ENCODE results near the gene RAB10. TPM values are rescaled to one million over a fixed set of nuclear protein-coding genes. Genes with fewer than 3 reads are reported as not detected.

Gene RAB10
- total and polyA plus RNA-seq, 2 experiments from 2014 or later = 100 to 122 TPM

- WGBS (ENCODE audit: low lambda C conversion rate, missing lambda C conversion rate) = 92% methylated on average over 1 of the region's 1 CpG
- no peaks in the 10 kb centered on the region for H3K9me2 ChIP-seq (replicated peaks; ENCODE audit: insufficient read depth)
- TF ChIP-seq CTCF (IDR thresholded peaks at IDR 0.05; ENCODE audit: poor library complexity) (no peak), EZH2 (IDR thresholded peaks at IDR 0.05; ENCODE audit: borderline replicate concordance) (no peak), EZH2phosphoT487 (IDR thresholded peaks at IDR 0.05; ENCODE audit: low read depth, severe bottlenecking, unreplicated experiment) (no peak)
- H3K27ac ChIP-seq = no peak overlapping the region
- H3K4me1 ChIP-seq (ENCODE audit: insufficient read depth) = no peaks in the 10 kb centered on the region
- no peaks in the 10 kb centered on the region for H3K36me3 ChIP-seq (replicated peaks; ENCODE audit: insufficient read depth, low read depth)
- no peak overlapping the region for H3K4me2 ChIP-seq
- H2AFZ ChIP-seq = no peak overlapping the region
- H3K79me2 ChIP-seq = peaks cover 78% of the 10 kb centered on the region
- no peaks in the 10 kb centered on the region for H3K9me3 ChIP-seq (ENCODE audit: low read depth)
- no peaks in the 10 kb centered on the region for H3K27me3 ChIP-seq
- no peak overlapping the region for H3K4me3 ChIP-seq
- peaks cover 16% of the 10 kb centered on the region for H4K20me1 ChIP-seq (ENCODE audit: insufficient read depth, poor library complexity, severe bottlenecking)
- no peak for DNase-seq (ENCODE audit: low spot score)
Measured at GRCh38 chr2:26112201-26112600, 78.3 kb downstream of the RAB10 start.

GRCh38 chr2:26114151-26114550 lies 80.3 kb downstream of the RAB10 start:
- TF ChIP-seq EZH2phosphoT487 (IDR thresholded peaks at IDR 0.05; ENCODE audit: low read depth, severe bottlenecking, unreplicated experiment) (no peak), EZH2 (IDR thresholded peaks at IDR 0.05; ENCODE audit: borderline replicate concordance) (no peak), CTCF (IDR thresholded peaks at IDR 0.05; ENCODE audit: poor library complexity) (no peak)
- no peaks in the 10 kb centered on the region for H3K4me1 ChIP-seq (ENCODE audit: insufficient read depth)
- peaks cover 73% of the 10 kb centered on the region for H3K79me2 ChIP-seq
- no peak overlapping the region for H3K27ac ChIP-seq
- no peaks in the 10 kb centered on the region for H3K27me3 ChIP-seq
- no peak overlapping the region for H3K4me2 ChIP-seq
- H4K20me1 ChIP-seq (ENCODE audit: insufficient read depth, poor library complexity, severe bottlenecking) = peaks cover 8% of the 10 kb centered on the region
- no peaks in the 10 kb centered on the region for H3K9me2 ChIP-seq (replicated peaks; ENCODE audit: insufficient read depth)
- H2AFZ ChIP-seq = no peak overlapping the region
- DNase-seq (ENCODE audit: low spot score) = no peak
- H3K4me3 ChIP-seq = no peak overlapping the region
- no peaks in the 10 kb centered on the region for H3K36me3 ChIP-seq (replicated peaks; ENCODE audit: insufficient read depth, low read depth)
- no peaks in the 10 kb centered on the region for H3K9me3 ChIP-seq (ENCODE audit: low read depth)
- WGBS (ENCODE audit: low lambda C conversion rate, missing lambda C conversion rate) = 96% methylated on average over 2 of the region's 2 CpGs

- H3K4me2 ChIP-seq = no peak overlapping the region
- H3K79me2 ChIP-seq = peaks cover 71% of the 10 kb centered on the region
- H3K36me3 ChIP-seq (replicated peaks; ENCODE audit: insufficient read depth, low read depth) = no peaks in the 10 kb centered on the region
- WGBS (ENCODE audit: low lambda C conversion rate, missing lambda C conversion rate) = 69% methylated on average over 4 of the region's 4 CpGs
- DNase-seq (ENCODE audit: low spot score) = peak; percentile 9
- H3K9me2 ChIP-seq (replicated peaks; ENCODE audit: insufficient read depth) = no peaks in the 10 kb centered on the region
- no peak overlapping the region for H3K4me3 ChIP-seq
- H3K4me1 ChIP-seq (ENCODE audit: insufficient read depth) = no peaks in the 10 kb centered on the region
- no peak for TF ChIP-seq EZH2 (IDR thresholded peaks at IDR 0.05; ENCODE audit: borderline replicate concordance)
- H2AFZ ChIP-seq = no peak overlapping the region
- no peaks in the 10 kb centered on the region for H3K9me3 ChIP-seq (ENCODE audit: low read depth)
- peak overlapping the region; percentile 31 for H3K27ac ChIP-seq
- peaks cover 15% of the 10 kb centered on the region for H4K20me1 ChIP-seq (ENCODE audit: insufficient read depth, poor library complexity, severe bottlenecking)
- H3K27me3 ChIP-seq = no peaks in the 10 kb centered on the region
Measured at GRCh38 chr2:26118682-26119081, 84.8 kb downstream of the RAB10 start.

GRCh38 chr2:26119521-26119920 lies 85.6 kb downstream of the RAB10 start:
- no peak for DNase-seq (ENCODE audit: low spot score)
- Histone ChIP-seq H3K4me1 (ENCODE audit: insufficient read depth) (no peaks in the 10 kb centered on the region), H3K9me2 (replicated peaks; ENCODE audit: insufficient read depth) (no peaks in the 10 kb centered on the region), H3K79me2 (peaks cover 72% of the 10 kb centered on the region), H2AFZ (no peak overlapping the region), H3K4me3 (no peak overlapping the region), H4K20me1 (ENCODE audit: insufficient read depth, poor library complexity, severe bottlenecking) (peaks cover 15% of the 10 kb centered on the region), H3K4me2 (no peak overlapping the region), H3K27me3 (no peaks in the 10 kb centered on the region), H3K27ac (no peak overlapping the region), H3K9me3 (ENCODE audit: low read depth) (no peaks in the 10 kb centered on the region), H3K36me3 (replicated peaks; ENCODE audit: insufficient read depth, low read depth) (no peaks in the 10 kb centered on the region)
- TF ChIP-seq EZH2 (IDR thresholded peaks at IDR 0.05; ENCODE audit: borderline replicate concordance) (no peak), CTCF (IDR thresholded peaks at IDR 0.05; ENCODE audit: poor library complexity) (no peak), EZH2phosphoT487 (IDR thresholded peaks at IDR 0.05; ENCODE audit: low read depth, severe bottlenecking, unreplicated experiment) (no peak)
- 100% methylated on average over 1 of the region's 1 CpG for WGBS (ENCODE audit: low lambda C conversion rate, missing lambda C conversion rate)

Data from hepatocyte (in vitro differentiated cells).